ENCODE measurements around the gene PPP4C.

DNA sequence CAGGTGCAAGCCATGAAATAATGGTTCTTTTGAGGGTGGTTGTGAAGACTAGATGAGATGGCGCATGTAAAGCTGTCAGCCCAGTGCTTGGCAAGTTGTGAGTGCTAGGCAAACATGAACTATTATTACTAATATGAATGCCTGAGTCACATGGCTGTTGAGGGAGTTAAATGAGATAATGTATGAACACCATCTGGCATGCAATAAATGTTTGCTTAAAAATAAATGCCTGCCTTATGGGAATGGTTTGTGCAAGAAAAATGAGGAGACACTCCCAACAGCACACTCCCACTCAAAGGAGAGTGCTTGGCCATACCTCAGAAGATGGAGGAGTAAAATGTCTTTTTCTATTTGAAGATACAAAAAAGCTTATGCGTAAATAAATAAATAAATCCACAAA, 43.6 kb downstream of the PPP4C start:
- TF ChIP-seq POLR2A (IDR thresholded peaks at IDR 0.05) (no peak), CTCF (IDR thresholded peaks at IDR 0.05) (no peak), POLR2AphosphoS5 (IDR thresholded peaks at IDR 0.05) (no peak), EP300 (IDR thresholded peaks at IDR 0.05) (no peak)

All from gastroesophageal sphincter (tissue), 3 donors.